Mesothelial cell of epicardium (in vitro differentiated cells): ENCODE measurements around the gene SOX18. TPM values are rescaled to one million over a fixed set of nuclear protein-coding genes. Genes with fewer than 3 reads are reported as not detected.

Experiments
- DNase-seq, 2 experiments: peaks; one replicate each; pipeline ENCODE4 v3.0.0; 2021; ENCODE audit warnings: low spot score in 2 of 2; ENCODE audit not compliant: unreplicated experiment in 2 of 2
- H3K27ac Mint-ChIP-seq: 2 replicates; pipeline ENCODE4 v1.8.0; 2021; ENCODE audit warnings: mixed read lengths
- H3K27me3 Mint-ChIP-seq: 2 replicates; pipeline ENCODE4 v1.8.0; 2021; ENCODE audit warnings: low read depth, mixed read lengths
- H3K36me3 Mint-ChIP-seq: 2 replicates; pipeline ENCODE4 v1.8.0; 2021; ENCODE audit warnings: mixed read lengths
- H3K4me1 Mint-ChIP-seq: 2 replicates; pipeline ENCODE4 v1.8.0; 2021; ENCODE audit warnings: mixed read lengths
- H3K4me3 Mint-ChIP-seq: 2 replicates; pipeline ENCODE4 v1.8.0; 2021; ENCODE audit warnings: mild to moderate bottlenecking, moderate library complexity, mixed read lengths
- H3K9me3 Mint-ChIP-seq: 2 replicates; pipeline ENCODE4 v1.8.0; 2021; ENCODE audit warnings: mixed read lengths
- CTCF ChIP-seq: fragments of 200-600 bp; sonication (generic); IDR thresholded peaks from one replicate; pipeline ENCODE4 v1.5.0; 2021; ENCODE audit warnings: antibody characterized with exemption; ENCODE audit not compliant: unreplicated experiment
- total RNA-seq: library from RNA; stranded (reverse); gene quantifications from 3 replicates; pipeline ENCODE4 v1.2.1, GENCODE V29; 2021

SOX18 gene
- total RNA-seq, 1 donor from 2014 or later: 0.34 TPM

- DNase-seq: no peak
- peaks cover 15% of the 10 kb centered on the region for H3K4me1 Mint-ChIP-seq
- no peak overlapping the region for H3K27ac Mint-ChIP-seq
- no peak for TF ChIP-seq CTCF
- no peaks in the 10 kb centered on the region for H3K36me3 Mint-ChIP-seq
- no peaks in the 10 kb centered on the region for H3K9me3 Mint-ChIP-seq
- no peaks in the 10 kb centered on the region for H3K27me3 Mint-ChIP-seq
- no peak overlapping the region for H3K4me3 Mint-ChIP-seq
These were observed 19.2 kb upstream of the SOX18 start for GRCh38 chr20:64068386-64069208.

- Mint-ChIP-seq H3K4me3 (no peak overlapping the region), H3K27ac (no peak overlapping the region), H3K9me3 (no peaks in the 10 kb centered on the region), H3K4me1 (peaks cover 16% of the 10 kb centered on the region), H3K36me3 (no peaks in the 10 kb centered on the region), H3K27me3 (no peaks in the 10 kb centered on the region)
- TF ChIP-seq CTCF: no peak
- no peak for DNase-seq
These were observed 18.4 kb upstream of the SOX18 start for GRCh38 chr20:64067733-64068307.

- peaks cover 20% of the 10 kb centered on the region for H3K4me1 Mint-ChIP-seq
- no peaks in the 10 kb centered on the region for H3K9me3 Mint-ChIP-seq
- no peaks in the 10 kb centered on the region for H3K36me3 Mint-ChIP-seq
- no peak for DNase-seq
- H3K27me3 Mint-ChIP-seq: no peaks in the 10 kb centered on the region
- H3K27ac Mint-ChIP-seq: no peak overlapping the region
- TF ChIP-seq CTCF: no peak
- H3K4me3 Mint-ChIP-seq: no peak overlapping the region
These were observed 17.7 kb upstream of the SOX18 start for GRCh38 chr20:64067005-64067632.

- Mint-ChIP-seq H3K27me3 (no peaks in the 10 kb centered on the region), H3K27ac (no peak overlapping the region), H3K36me3 (no peaks in the 10 kb centered on the region), H3K4me1 (peaks cover 23% of the 10 kb centered on the region), H3K4me3 (no peak overlapping the region), H3K9me3 (no peaks in the 10 kb centered on the region)
- no peak for DNase-seq
- TF ChIP-seq CTCF: no peak
These were observed 16.5 kb upstream of the SOX18 start for GRCh38 chr20:64065974-64066343.

- Mint-ChIP-seq H3K4me1 (peaks cover 23% of the 10 kb centered on the region), H3K9me3 (no peaks in the 10 kb centered on the region), H3K27ac (no peak overlapping the region), H3K4me3 (no peak overlapping the region), H3K36me3 (no peaks in the 10 kb centered on the region), H3K27me3 (no peaks in the 10 kb centered on the region)
- DNase-seq: no peak
- TF ChIP-seq CTCF: no peak
These were observed 15.9 kb upstream of the SOX18 start for GRCh38 chr20:64065062-64065973.
